DMS53 treated with DMSO at 0.1 percent for 48 hours (cell line): ENCODE results near the gene MAP3K14.
A peak's percentile ranks its signal among the peaks of the same experiment; 100 is the strongest.

Experiments
- DNase-seq: peaks from one replicate; lab custom pipeline; 2025; ENCODE audit not compliant: unreplicated experiment; lab: John Stamatoyannopoulos, UW

The MAP3K14 gene

DNA sequence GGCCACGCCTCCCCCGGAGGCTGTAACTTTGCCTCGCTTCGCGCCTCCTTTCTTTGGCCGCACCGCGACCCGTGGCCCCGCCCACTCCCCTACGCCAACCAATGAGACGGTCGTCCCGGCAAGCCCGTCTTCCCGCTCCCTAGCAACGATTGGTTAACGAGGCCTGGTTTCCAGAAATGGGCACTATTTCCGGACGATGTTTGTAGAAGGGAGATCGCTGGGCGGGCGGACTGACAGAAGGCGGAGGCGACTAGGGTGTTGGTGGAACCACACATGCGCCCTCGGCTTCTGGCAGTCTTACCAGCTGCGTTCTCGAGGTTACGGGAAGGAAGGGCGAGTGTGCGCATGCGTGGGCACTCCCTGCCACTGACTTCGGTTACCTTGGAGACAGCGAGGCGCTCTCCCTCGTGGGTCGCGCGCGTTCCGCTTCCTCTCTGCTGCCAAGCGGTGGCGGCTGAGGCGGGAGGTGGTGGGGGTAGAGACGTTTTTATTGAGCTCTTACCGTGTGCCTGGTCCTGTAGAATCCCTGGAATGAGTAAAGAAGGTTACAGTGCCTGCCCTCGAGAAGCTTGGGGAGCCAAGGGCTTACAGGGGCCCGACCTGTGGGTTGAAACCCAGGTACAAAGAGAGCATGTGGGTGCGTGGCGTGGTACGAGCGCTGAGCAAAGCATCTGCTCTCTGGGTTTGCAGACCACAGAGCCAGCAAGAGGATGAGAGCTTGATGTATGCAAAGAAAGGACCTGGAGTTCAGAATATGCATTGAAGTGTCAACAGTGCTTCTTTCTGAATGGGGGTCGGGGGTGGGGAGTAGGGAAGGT is 500 bp upstream of the MAP3K14 start:
- DNase-seq, result peak; percentile 100

- peak; percentile 60 for DNase-seq
Observed at GRCh38 chr17:45315648-45316433, 979 bp downstream of the MAP3K14 start.

- DNase-seq, result no peak
Observed at GRCh38 chr17:45314741-45315647, 1.8 kb downstream of the MAP3K14 start.

GRCh38 chr17:45313996-45314740 is 2.7 kb downstream of the MAP3K14 start:
- no peak for DNase-seq

- DNase-seq, result no peak
Observed at GRCh38 chr17:45313421-45313771, 3.4 kb downstream of the MAP3K14 start.

DNA sequence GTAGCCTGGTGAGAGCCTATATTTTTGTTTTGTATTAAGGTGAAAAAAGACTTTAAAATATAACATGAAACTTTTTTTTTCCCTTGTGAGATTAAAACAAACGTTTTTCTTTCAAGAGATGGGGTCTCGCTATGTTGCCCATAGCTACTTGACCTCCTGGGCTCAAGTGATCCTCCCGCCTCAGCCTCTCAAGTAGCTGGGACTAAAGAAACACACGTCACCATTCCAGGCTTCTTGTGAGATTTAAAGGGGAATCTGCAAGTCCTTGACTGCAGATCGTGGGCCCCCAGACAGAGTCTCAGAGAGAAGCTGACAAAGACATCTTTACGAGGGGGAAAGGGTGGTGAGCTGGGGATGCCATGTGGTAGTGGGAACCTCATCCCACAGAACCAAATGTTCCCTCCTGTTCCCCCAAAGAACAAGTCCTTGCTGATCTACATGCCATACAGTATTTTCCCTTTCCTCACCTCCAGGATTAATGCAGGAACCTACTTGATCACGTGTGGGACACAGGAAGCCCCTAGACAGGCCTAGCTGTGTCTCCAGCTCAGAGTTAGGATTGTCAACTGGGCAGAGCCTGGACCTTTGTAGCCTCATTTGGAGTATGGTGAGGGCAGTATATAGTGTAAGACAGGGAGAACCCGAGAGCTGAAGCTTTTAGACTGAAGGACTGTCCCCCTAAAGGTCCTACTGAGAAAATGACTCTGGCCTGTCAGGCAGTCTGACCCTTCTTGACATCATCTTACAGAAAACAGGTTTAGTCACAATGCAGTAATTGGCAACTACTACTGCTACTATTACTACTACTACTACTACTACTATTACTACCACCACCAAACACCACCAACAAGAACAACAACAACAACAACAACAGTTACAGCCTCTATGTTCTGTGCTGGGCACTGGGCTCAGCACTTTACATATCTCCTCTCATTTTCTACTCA is 4.1 kb downstream of the MAP3K14 start:
- DNase-seq, result peak; percentile 50

DNA sequence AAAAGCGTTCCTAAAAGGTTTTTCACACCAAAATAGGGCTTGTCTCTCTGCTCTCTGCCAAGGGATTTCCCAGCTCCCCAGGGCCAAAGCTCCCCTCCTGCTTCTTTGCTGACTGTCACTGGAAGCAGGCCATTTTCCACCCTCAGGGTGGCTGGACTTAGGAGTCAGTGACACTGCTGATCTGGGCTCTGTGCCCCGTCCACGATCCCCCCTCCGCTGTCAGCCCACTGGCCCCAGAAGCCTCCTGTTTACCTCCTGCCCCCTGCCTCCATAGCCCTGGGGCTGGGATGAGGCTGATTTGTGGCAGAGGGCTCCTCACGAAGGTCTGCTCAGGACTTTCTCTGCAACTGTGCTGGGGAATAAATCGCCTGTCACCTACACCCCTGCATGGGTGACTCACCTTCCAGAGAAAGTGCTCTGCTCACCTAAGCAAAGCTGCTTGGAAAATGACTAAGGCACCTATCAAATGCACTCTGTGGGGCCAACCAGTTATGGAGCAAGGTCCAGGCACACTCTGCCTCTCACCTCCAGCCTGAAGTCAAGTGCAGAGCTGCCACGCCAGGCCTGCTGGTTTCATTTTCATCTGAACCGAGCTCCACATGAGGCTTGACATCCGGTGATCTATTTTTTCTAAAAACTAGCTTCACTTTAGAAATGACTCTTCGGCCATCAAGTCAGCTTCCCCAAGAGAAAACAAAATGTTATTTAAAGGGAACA is 4.9 kb downstream of the MAP3K14 start:
- DNase-seq, result peak; percentile 98

GRCh38 chr17:45311401-45311759 is 5.4 kb downstream of the MAP3K14 start:
- DNase-seq, result no peak

DNA sequence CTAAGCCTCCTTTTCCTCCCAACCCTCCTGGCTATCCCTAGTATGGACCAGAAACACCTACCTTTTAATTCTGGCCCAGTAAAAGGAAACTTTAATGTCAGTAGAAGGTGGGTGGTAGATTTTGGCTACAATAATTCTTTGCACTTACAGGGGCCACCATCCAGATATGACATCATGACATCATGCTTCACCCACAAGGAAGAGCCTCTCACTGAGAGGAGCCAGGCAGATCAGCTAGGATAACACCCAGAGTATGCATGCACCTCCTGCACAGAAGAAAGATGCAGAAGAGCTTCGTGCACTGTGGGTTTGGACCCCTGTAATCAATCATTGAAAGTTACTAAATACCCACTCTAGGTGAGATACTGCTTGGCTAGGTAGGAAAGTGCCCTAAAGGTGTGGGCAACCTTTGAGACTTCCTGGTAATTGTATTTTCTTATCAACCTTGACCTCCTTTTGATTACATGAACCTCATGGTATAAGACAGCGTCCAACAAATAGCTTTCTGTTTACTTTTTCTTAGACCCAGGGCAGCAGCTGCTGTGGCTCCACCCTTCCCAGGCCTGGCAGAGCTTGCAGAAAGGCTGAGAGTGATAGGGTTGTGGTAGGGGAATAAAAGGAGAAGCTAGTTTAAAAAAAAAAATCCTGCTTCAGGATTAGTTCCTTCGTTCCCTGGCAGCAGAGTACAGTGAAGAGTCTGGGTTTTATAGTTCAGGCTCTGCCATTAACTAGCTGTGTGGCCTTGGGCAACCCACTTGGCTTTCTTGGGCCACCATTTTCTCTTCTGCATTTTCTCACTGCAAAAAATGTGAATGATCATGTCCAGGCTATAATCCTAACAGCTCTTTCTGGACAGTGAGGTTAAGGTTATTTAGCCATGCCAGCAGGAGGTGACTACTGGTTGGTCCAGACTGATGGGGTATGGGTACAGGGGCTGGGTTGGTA is 6.2 kb downstream of the MAP3K14 start:
- peak; percentile 92 for DNase-seq

DNA sequence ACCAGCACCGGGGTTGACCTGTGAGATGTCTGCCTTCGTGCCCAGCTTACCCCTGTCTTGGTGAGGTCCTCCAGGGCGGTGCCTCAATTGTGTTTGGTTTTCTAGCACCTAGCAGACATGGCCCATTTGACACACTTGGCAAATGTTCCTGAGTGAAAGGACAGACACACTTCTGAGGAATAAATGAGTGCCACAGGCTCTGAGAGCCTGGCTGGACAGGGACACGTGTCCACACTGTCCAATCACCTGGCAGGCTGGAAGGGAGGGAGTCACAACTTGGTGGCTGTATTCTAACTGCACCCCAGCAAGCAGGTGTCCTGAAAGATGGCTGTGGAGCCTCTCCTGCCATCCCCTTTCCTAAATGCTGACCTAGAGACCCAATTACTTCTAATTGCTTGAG is 7.4 kb downstream of the MAP3K14 start:
- no peak for DNase-seq

- no peak for DNase-seq
Observed at GRCh38 chr17:45308840-45309239, 8.0 kb downstream of the MAP3K14 start.

GRCh38 chr17:45308016-45308365 is 8.8 kb downstream of the MAP3K14 start:
- DNase-seq, result no peak

GRCh38 chr17:45307290-45308015 is 9.4 kb downstream of the MAP3K14 start:
- DNase-seq, result no peak

- DNase-seq, result no peak
Observed at GRCh38 chr17:45306623-45307022, 10.2 kb downstream of the MAP3K14 start.

GRCh38 chr17:45306094-45306493 is 10.7 kb downstream of the MAP3K14 start:
- no peak for DNase-seq

DNA sequence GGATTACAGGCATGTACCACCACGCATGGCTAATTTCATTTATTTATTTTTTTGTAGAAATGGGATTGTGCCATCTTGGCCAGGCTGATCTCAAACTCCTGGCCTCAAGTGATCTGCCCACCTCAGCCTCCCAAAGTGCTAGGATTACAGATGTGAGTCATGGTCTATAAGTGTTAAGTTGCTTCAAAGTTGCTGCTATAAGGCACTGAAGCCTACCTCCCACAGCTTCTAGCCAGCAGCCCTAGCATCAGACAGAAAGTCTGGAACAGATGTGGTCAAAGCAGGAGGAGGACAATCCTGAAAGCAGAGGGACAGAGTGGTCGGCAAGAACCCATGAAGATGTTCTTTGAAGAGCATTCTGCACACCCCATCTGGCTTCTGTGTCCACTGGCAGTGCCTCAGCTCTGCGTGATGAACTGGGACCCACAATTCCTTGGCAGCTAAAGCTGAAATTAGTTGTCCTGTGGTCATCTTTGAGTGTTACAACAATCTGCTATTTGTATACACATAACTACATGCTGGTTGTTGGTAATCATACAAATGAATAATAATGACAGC is 11.2 kb downstream of the MAP3K14 start:
- DNase-seq, result no peak

GRCh38 chr17:45302649-45303173 is 14.1 kb downstream of the MAP3K14 start:
- DNase-seq, result no peak
